Transverse colon (tissue), 3 donors: ENCODE results near the gene FKBP5.

Source experiments
- EP300 ChIP-seq: sonication (generic); formaldehyde crosslinking; IDR thresholded peaks from one replicate; pipeline ENCODE4 v1.6.1; 2017; ENCODE audit warnings: antibody characterized with exemption, low read depth
- POLR2A ChIP-seq: fragments of 450-650 bp; IDR thresholded peaks from one replicate; pipeline ENCODE4 v1.6.1; 2016; ENCODE audit warnings: antibody characterized with exemption, mild to moderate bottlenecking, moderate library complexity
- TF ChIP-seq, protein P1 (sequence below), 5 experiments: fragments of 200-600 bp in 3 of 5; fragments of 450-650 bp in 2 of 5; sonication (generic) in 3 of 5; IDR thresholded peaks; 1 replicate in 2 of 5; 2 replicates in 3 of 5; pipeline ENCODE4 v1.5.1; 2016 to 2017; ENCODE audit warnings: antibody characterized with exemption in 5 of 5, inconsistent platforms in 3 of 5, mild to moderate bottlenecking in 2 of 5, moderate library complexity in 1 of 5

DNA sequence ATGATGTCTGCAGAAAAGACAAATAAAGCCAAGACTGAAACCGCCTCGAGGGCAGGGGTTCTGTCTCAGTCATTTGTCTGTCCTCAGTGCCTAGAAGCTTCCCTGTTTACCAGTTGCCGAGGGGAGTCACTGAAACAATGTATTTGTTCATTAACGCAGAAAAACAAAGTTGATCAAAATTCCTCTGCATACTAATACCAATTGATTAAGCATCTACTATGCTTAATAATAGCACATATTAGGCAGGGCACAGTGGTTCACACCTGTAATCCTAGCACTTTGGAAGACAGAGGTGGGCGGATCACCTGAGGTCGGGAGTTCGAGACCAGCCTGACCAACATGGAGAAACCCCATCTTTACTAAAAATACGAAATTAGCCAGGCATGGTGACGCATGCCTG, 1.8 kb upstream of the FKBP5 start:
- TF ChIP-seq, protein P1, sequence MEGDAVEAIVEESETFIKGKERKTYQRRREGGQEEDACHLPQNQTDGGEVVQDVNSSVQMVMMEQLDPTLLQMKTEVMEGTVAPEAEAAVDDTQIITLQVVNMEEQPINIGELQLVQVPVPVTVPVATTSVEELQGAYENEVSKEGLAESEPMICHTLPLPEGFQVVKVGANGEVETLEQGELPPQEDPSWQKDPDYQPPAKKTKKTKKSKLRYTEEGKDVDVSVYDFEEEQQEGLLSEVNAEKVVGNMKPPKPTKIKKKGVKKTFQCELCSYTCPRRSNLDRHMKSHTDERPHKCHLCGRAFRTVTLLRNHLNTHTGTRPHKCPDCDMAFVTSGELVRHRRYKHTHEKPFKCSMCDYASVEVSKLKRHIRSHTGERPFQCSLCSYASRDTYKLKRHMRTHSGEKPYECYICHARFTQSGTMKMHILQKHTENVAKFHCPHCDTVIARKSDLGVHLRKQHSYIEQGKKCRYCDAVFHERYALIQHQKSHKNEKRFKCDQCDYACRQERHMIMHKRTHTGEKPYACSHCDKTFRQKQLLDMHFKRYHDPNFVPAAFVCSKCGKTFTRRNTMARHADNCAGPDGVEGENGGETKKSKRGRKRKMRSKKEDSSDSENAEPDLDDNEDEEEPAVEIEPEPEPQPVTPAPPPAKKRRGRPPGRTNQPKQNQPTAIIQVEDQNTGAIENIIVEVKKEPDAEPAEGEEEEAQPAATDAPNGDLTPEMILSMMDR (IDR thresholded peaks at IDR 0.05) = no peak
- no peak for TF ChIP-seq POLR2A
- no peak for TF ChIP-seq EP300
